Heart left ventricle (tissue), 16 donors: Measurements from ENCODE around the gene LRP1-AS. TPM values are rescaled to one million over a fixed set of nuclear protein-coding genes. Genes with fewer than 3 reads are reported as not detected.

ENCODE experiments used
- ATAC-seq, 4 donors: fragments of 200-7000 bp; cut with Tn5 transposase; one replicate each; pipeline ENCODE4 v1.9.1; 2020 to 2022; ENCODE audit warnings: moderate library complexity in 4 of 4, mild to moderate bottlenecking in 3 of 4, moderate number of reproducible peaks in 1 of 4
- DNase-seq, 5 donors: peaks; one replicate each; pipeline ENCODE4 v3.0.0-alpha.2; 2020
- H3K27ac ChIP-seq, 12 donors: fragments of 200-600 bp; sonication (generic) in 4 of 12; one replicate each; pipeline versions ENCODE4 v1.5.0 to v1.8.0; 2016 to 2022; ENCODE audit warnings: mild to moderate bottlenecking in 2 of 12
- H3K27me3 ChIP-seq, 9 donors: fragments of 200-600 bp; sonication (generic) in 2 of 9; one replicate each; pipeline versions ENCODE4 v1.5.1 to v1.8.0; 2016 to 2022; ENCODE audit warnings: mild to moderate bottlenecking in 3 of 9
- H3K36me3 ChIP-seq, 9 donors: fragments of 200-600 bp; sonication (generic) in 2 of 9; one replicate each; pipeline versions ENCODE4 v1.5.0 to v1.8.0; 2018 to 2022; ENCODE audit warnings: mild to moderate bottlenecking in 2 of 9
- H3K4me1 ChIP-seq, 12 donors: fragments of 200-600 bp; sonication (generic) in 4 of 12; one replicate each; pipeline versions ENCODE4 v1.5.0 to v1.8.0; 2016 to 2022; ENCODE audit warnings: mild to moderate bottlenecking in 3 of 12
- H3K4me3 ChIP-seq, 12 donors: fragments of 200-600 bp; sonication (generic) in 4 of 12; one replicate each; pipeline versions ENCODE4 v1.5.0 to v1.8.0; 2017 to 2022; ENCODE audit warnings: mild to moderate bottlenecking in 9 of 12, moderate library complexity in 4 of 12
- H3K9me3 ChIP-seq, 12 donors: fragments of 200-600 bp; sonication (generic) in 4 of 12; one replicate each; pipeline versions ENCODE4 v1.5.0 to v1.8.0; 2016 to 2022; ENCODE audit warnings: mild to moderate bottlenecking in 1 of 12
- POLR2A ChIP-seq, 2 donors: fragments of 450-650 bp; IDR thresholded peaks; one replicate each; pipeline ENCODE4 v1.6.1; 2017; ENCODE audit warnings: antibody characterized with exemption in 2 of 2, mild to moderate bottlenecking in 2 of 2, moderate library complexity in 2 of 2
- WGBS, 4 donors: extraction: QIAGEN DNeasy Blood & Tissue Kit in 2 of 4; methylation state at CpG; one replicate each; pipeline versions ENCODE4 v1.1.5 to v1.1.7; 2013 to 2018; 5-methylcytosine and 5-hydroxymethylcytosine counted together
- intact Hi-C, 10 donors: fragments of 100-400 bp; cut with DNase I; formaldehyde crosslinking; loops; one replicate each; pipeline versions ENCODE4 v1.11.1 to v1.14.2; 2022
- polyA plus RNA-seq, 2 donors: library from polyadenylated mRNA; stranded (reverse); fragments of 200-250 nt; gene quantifications; one replicate each; pipeline ENCODE4 v1.2.3, GENCODE V29; 2013
- total RNA-seq, 9 donors: library from RNA; depleted of rRNA in 2 of 9; stranded (reverse); fragments of >200 nt in 2 of 9; fragmentation: NEBNext Ultra II Directional in 3 of 9; extraction: Animal tissue kit (Norgen Biotek cat#: 25700) in 3 of 9; gene quantifications; one replicate each; pipeline versions ENCODE4 v1.1.0 to v1.2.4, GENCODE V29; 2016 to 2023
- TF ChIP-seq, protein P1 (sequence below), 12 donors: fragments of 200-600 bp; sonication (generic) in 4 of 12; IDR thresholded peaks; one replicate each; pipeline versions ENCODE4 v1.5.0 to v1.8.0; 2018 to 2022; ENCODE audit warnings: antibody characterized with exemption in 12 of 12, mild to moderate bottlenecking in 5 of 12
- donor health status: ischemic (EF 13 %, LVEDD 7.1; RV severe dilation, severe dysfunction).
- donor health status: healthy with polysubstance abuse.
- donor health status: DM: no; HTN: yes; CAD: no.
- donor health status: DM: no; HTN: no; CAD: no.
- donor health status: ischemic (EF 25% LVEDD 6.9; RV normal size, moderate dysfunction).
- donor health status: ischemic (EF 25% LVEDD 5.7; RV mildly dilated, moderate dysfunction).
- donor health status: healthy.
- donor health status: DM: yes; HTN: yes; CAD: no.
- donor health status: ischemic (EF 35%, LVEDD 5.7; RV mildly dilated, moderate dysfunction).
- donor health status: nonischemic (EF 11% LVEDD 7.7; RV severe dilation, severe dysfunction).
- donor health status: DM: yes; HTN: yes; CAD: no.
- donor health status: PGD.
- donor health status: ischemic (EF 29% LVEDD 5.4; RV normal size, mild dysfunction).
- donor health status: nonischemic (EF 23%, LVEDD 6.1; RV moderate dilation, normal function).

LRP1-AS gene
- total and polyA plus RNA-seq, 11 donors = not detected

DNA sequence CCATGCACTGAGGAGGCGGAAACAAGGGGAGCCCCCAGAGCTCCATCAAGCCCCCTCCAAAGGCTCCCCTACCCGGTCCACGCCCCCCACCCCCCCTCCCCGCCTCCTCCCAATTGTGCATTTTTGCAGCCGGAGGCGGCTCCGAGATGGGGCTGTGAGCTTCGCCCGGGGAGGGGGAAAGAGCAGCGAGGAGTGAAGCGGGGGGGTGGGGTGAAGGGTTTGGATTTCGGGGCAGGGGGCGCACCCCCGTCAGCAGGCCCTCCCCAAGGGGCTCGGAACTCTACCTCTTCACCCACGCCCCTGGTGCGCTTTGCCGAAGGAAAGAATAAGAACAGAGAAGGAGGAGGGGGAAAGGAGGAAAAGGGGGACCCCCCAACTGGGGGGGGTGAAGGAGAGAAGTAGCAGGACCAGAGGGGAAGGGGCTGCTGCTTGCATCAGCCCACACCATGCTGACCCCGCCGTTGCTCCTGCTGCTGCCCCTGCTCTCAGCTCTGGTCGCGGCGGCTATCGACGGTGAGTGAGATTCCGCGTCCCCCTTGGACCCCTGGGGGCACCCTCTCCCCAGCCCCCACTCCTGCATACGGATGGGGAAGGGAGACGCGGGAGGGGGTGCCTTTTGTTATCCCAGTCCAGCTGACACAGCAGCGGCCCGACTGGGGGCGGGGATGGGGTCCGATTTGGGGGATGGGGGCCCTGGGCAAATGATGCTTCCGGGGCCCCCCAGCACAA is 18.7 kb downstream of the LRP1-AS start:
- peaks cover 6 to 56% (median 43%) of the 10 kb centered on the region in 12 donors for H3K4me1 ChIP-seq

DNA sequence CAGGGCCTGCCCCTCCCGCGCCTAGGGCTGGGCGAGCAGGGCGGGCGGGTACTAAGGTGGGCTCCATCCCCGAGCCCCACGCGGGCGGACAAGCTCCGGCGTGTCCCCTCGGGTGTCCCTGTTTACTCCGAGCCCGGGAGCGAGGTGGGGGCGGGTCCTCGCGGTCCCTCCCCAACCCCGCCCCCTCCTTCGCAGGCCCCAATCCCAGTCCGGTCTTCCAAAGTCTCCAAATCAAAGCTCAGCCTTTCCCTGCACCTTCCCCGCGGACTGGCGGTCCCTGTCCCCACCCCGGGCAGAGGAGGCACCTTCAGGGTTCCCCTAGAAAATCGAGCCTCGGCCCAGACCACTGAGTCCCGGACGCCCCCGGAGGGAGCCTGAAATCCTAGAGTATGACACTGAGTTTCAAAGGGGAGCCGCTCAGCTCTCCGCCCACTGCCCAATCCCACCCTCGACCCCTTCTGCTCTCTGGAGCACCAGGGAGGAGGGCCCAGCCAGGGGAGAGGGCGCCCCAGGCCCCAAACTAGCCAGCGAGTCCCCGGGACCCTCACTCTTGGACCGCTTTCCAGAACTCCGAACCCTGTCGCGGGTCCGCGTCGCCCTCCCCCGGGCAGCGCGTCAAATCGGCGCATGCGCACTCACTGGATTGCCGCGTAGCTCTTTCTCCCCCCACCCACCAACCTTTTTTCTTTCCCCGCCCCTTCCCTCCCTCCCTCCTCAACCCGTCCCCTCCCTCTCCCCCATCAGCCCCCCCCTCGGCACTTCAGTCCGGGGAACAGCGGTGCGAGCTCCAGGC is 19.5 kb downstream of the LRP1-AS start, which contains the start of gene LRP1:
LRP1 (plus strand) TSS at position 758 of the 793 bp plus-strand sequence. CDS start 482 bp downstream, outside the sequence.
- 0 to 1% (median 0%) methylated on average over 53 to 57 of the region's 57 CpGs for WGBS, 4 donors
- DNase-seq (peak; percentile 88 to 93 (median 91)), ATAC-seq (peak; percentile 77 to 88 (median 80))
- peaks cover 6 to 49% (median 36%) of the 10 kb centered on the region in 12 donors for H3K4me1 ChIP-seq
- H3K9me3 ChIP-seq = no peaks in the 10 kb centered on the region
- H3K36me3 ChIP-seq = peaks cover 0 to 10% (median 0%) of the 10 kb centered on the region in 9 donors
- no peaks in the 10 kb centered on the region for H3K27me3 ChIP-seq
- intact Hi-C loops = loop anchor here in 4 of 10 donors (2.0 to 5.0 kb wide), 5 partner anchors 47 to 109 kb away; a partner anchor contains a TSS
- peak in 1 of 2 donors; percentile 81 for TF ChIP-seq POLR2A (IDR thresholded peaks at IDR 0.05)
- TF ChIP-seq, protein P1, sequence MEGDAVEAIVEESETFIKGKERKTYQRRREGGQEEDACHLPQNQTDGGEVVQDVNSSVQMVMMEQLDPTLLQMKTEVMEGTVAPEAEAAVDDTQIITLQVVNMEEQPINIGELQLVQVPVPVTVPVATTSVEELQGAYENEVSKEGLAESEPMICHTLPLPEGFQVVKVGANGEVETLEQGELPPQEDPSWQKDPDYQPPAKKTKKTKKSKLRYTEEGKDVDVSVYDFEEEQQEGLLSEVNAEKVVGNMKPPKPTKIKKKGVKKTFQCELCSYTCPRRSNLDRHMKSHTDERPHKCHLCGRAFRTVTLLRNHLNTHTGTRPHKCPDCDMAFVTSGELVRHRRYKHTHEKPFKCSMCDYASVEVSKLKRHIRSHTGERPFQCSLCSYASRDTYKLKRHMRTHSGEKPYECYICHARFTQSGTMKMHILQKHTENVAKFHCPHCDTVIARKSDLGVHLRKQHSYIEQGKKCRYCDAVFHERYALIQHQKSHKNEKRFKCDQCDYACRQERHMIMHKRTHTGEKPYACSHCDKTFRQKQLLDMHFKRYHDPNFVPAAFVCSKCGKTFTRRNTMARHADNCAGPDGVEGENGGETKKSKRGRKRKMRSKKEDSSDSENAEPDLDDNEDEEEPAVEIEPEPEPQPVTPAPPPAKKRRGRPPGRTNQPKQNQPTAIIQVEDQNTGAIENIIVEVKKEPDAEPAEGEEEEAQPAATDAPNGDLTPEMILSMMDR (IDR thresholded peaks at IDR 0.05) = no peak
- peak within 1 kb of the TSS; percentile 92 to 100 (median 98) for H3K27ac ChIP-seq
- peak within 1 kb of the TSS; percentile 68 to 94 (median 79) for H3K4me3 ChIP-seq

More for the DNA sequence above, 18.7 kb downstream of the LRP1-AS start:
- 2 to 8% (median 6%) methylated on average over 22 to 35 of the region's 35 CpGs for WGBS, 4 donors
- TF ChIP-seq, protein P1 (IDR thresholded peaks at IDR 0.05) = no peak
- no peak for TF ChIP-seq POLR2A (IDR thresholded peaks at IDR 0.05)
- ATAC-seq = no peak
- no peaks in the 10 kb centered on the region for H3K9me3 ChIP-seq
- peak overlapping the region; percentile 92 to 100 (median 98) for H3K27ac ChIP-seq
- intact Hi-C loops = loop anchor here in 2 of 10 donors (2.0 to 5.0 kb wide), 2 partner anchors 46 to 109 kb away; a partner anchor contains a TSS
- peaks cover 0 to 10% (median 0%) of the 10 kb centered on the region in 9 donors for H3K36me3 ChIP-seq
- H3K27me3 ChIP-seq = no peaks in the 10 kb centered on the region
- H3K4me3 ChIP-seq = peak overlapping the region; percentile 68 to 94 (median 79)
- no peak for DNase-seq

DNA sequence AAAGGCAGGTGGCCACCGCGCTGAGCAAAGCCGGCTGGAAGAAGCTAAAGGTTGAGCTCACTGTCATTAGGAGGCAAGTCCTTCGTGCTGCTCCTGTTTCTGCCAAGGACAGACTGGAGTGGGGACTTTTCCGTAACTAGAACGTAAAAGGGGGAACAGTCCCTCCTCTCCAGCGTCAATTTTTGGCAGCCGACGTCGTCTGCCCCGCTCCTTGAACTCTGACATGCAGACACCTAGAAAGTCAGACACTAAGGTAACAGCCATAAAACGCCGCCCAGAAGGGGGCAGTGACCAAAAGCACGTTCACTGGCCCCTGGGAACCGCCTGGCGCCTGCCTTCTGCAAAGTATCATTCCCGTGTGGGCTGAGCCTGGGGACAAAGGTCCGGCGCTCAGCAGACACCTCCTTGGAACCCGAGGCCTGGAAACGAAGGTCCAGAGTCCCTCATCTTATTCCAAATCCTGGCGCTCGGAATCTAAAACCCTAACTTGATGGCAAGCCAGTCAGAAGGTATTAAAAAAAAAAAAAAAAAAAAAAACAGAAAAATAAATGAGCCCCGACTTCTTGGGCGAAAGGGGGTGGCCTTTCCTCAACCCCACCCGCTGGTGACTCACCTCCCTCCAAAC is 20.2 kb downstream of the LRP1-AS start:
- ATAC-seq = peak; percentile 31 to 69 (median 45)
- intact Hi-C loops = loop anchor here in 3 of 10 donors (2.0 to 5.0 kb wide), 4 partner anchors 50 to 110 kb away; a partner anchor contains a TSS

More for the DNA sequence above, 20.2 kb downstream of the LRP1-AS start:
- WGBS, 4 donors = 2 to 5% (median 4%) methylated on average over 18 to 26 of the region's 26 CpGs
- Histone ChIP-seq H3K4me3 (peak overlapping the region; percentile 68 to 94 (median 79)), H3K36me3 (peaks cover 0 to 9% (median 0%) of the 10 kb centered on the region in 9 donors), H3K27me3 (no peaks in the 10 kb centered on the region), H3K4me1 (peaks cover 6 to 41% (median 28%) of the 10 kb centered on the region in 12 donors), H3K27ac (peak overlapping the region; percentile 92 to 100 (median 98)), H3K9me3 (no peaks in the 10 kb centered on the region)
- DNase-seq = peak; percentile 68 to 88 (median 74)
- TF ChIP-seq POLR2A (IDR thresholded peaks at IDR 0.05) = no peak
- TF ChIP-seq, protein P1 (IDR thresholded peaks at IDR 0.05) = peak in 10 of 12 donors; percentile 4 to 56 (median 42)
